Measurements from ENCODE around the gene RAB1A.

RAB1A gene

GRCh38 chr2:65120990-65121693 is 8.8 kb downstream of the RAB1A start:
- DNase-seq (ENCODE audit: low read depth): no peak
- no peak overlapping the region for H3K4me3 ChIP-seq (ENCODE audit: low read length)
- TF ChIP-seq, protein P1, sequence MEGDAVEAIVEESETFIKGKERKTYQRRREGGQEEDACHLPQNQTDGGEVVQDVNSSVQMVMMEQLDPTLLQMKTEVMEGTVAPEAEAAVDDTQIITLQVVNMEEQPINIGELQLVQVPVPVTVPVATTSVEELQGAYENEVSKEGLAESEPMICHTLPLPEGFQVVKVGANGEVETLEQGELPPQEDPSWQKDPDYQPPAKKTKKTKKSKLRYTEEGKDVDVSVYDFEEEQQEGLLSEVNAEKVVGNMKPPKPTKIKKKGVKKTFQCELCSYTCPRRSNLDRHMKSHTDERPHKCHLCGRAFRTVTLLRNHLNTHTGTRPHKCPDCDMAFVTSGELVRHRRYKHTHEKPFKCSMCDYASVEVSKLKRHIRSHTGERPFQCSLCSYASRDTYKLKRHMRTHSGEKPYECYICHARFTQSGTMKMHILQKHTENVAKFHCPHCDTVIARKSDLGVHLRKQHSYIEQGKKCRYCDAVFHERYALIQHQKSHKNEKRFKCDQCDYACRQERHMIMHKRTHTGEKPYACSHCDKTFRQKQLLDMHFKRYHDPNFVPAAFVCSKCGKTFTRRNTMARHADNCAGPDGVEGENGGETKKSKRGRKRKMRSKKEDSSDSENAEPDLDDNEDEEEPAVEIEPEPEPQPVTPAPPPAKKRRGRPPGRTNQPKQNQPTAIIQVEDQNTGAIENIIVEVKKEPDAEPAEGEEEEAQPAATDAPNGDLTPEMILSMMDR (conservative IDR thresholded peaks at IDR 0.05; ENCODE audit: low read depth, low read length): no peak

GRCh38 chr2:65116645-65117044 is 13.3 kb downstream of the RAB1A start:
- H3K4me3 ChIP-seq (ENCODE audit: low read length): no peak overlapping the region
- no peak for DNase-seq (ENCODE audit: low read depth)
- TF ChIP-seq, protein P1 (conservative IDR thresholded peaks at IDR 0.05; ENCODE audit: low read depth, low read length): no peak

DNA sequence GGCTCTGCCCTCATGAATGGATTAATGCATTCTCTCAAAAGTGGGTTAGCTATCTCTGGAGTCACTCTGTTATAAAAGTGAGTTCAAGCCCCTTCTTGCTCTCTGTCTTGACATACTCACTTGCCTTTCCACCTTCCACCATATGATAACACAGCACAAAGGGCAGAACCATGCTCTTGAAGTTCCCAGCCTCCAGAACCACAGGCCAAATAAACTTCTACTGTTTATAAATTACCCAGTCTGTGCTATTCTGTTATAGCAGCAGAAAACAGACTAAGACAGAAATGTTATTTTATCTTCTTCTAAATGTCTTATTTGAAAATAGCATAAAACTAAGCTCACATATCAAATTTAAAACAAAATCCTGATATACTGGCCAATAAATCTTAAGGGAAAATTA is 15.0 kb downstream of the RAB1A start:
- TF ChIP-seq, protein P1 (conservative IDR thresholded peaks at IDR 0.05; ENCODE audit: low read depth, low read length): no peak

GRCh38 chr2:65113816-65114215 is 16.1 kb downstream of the RAB1A start:
- no peak overlapping the region for H3K4me3 ChIP-seq (ENCODE audit: low read length)
- TF ChIP-seq, protein P1 (conservative IDR thresholded peaks at IDR 0.05; ENCODE audit: low read depth, low read length): no peak
- DNase-seq (ENCODE audit: low read depth): no peak

More for the DNA sequence above, 15.0 kb downstream of the RAB1A start:
- no peak for DNase-seq (ENCODE audit: low read depth)
- H3K4me3 ChIP-seq (ENCODE audit: low read length): no peak overlapping the region

GRCh38 chr2:65113229-65113628 is 16.7 kb downstream of the RAB1A start:
- no peak for DNase-seq (ENCODE audit: low read depth)
- H3K4me3 ChIP-seq (ENCODE audit: low read length): no peak overlapping the region
- TF ChIP-seq, protein P1 (conservative IDR thresholded peaks at IDR 0.05; ENCODE audit: low read depth, low read length): no peak

DNA sequence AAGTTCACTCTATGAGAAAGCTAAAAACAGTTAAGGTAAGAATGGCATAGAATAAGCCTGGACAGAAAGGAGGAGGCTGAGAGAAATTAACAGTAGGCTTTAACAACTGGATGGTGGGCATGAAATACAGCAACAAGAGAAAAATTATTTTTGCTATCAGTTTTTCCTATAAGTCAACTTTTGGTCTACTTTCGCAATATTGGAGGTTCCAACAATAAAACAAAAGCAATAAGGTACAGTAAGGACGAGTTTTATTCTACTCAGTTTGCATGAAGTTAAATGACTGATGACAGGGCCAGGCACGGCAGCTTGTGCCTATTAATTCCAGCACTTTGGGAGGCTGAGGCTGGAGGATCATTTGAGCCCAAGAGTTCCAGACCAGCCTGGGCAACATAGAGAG is 17.3 kb downstream of the RAB1A start:
- H3K4me3 ChIP-seq (ENCODE audit: low read length): no peak overlapping the region
- no peak for DNase-seq (ENCODE audit: low read depth)

DNA sequence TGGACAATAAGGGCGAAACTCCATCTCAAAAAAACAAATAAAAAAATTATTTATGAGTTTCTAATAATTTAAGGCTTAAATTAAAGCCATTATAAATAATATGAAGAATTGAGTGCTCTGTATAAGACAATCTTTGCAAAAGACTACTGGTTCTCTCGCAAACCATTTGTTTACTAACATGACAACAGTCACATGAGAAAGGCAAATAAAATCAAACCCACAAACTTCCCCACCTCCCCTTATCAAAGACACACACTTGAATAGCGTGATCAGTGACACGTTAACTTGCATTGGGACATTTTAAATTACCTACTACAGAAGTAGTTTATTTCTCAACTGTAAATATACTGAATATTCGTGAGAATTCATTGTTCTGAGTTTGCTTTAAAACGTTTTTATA is 21.1 kb downstream of the RAB1A start:
- DNase-seq (ENCODE audit: low read depth): no peak
- TF ChIP-seq, protein P1 (conservative IDR thresholded peaks at IDR 0.05; ENCODE audit: low read depth, low read length): no peak
- H3K4me3 ChIP-seq (ENCODE audit: low read length): no peak overlapping the region

More for the DNA sequence above, 17.3 kb downstream of the RAB1A start:
- TF ChIP-seq, protein P1 (conservative IDR thresholded peaks at IDR 0.05; ENCODE audit: low read depth, low read length): no peak
